HCT116 (cell line): ENCODE measurements around the gene BEND3.

Experiments
- CTCF ChIP-seq, 3 experiments: fragments of 200-600 bp in 1 of 3; sonication (generic) in 1 of 3; IDR thresholded peaks in 2 of 3; conservative IDR thresholded peaks in 1 of 3; 2 replicates each; pipeline ENCODE4 v1.5.1; 2012 to 2017; ENCODE audit warnings: low read depth in 2 of 3, low read length in 2 of 3, antibody characterized with exemption in 1 of 3, borderline replicate concordance in 1 of 3, control low read depth in 1 of 3, mild to moderate bottlenecking in 1 of 3, mixed read lengths in 1 of 3, mixed run types in 1 of 3, moderate library complexity in 1 of 3; ENCODE audit not compliant: insufficient read depth in 1 of 3
- EGR1 ChIP-seq: IDR thresholded peaks from 2 replicates; pipeline ENCODE4 v1.6.1; 2012; ENCODE audit warnings: low read depth
- EZH2 ChIP-seq: fragments of 200-600 bp; sonication (generic); IDR thresholded peaks from 2 replicates; pipeline ENCODE4 v1.6.1; 2017; ENCODE audit warnings: antibody characterized with exemption, mixed run types
- EZH2phosphoT487 ChIP-seq: fragments of 200-600 bp; IDR thresholded peaks from 2 replicates; pipeline ENCODE4 v1.6.1; 2018; ENCODE audit warnings: antibody characterized with exemption, borderline replicate concordance
- MAX ChIP-seq: IDR thresholded peaks from 2 replicates; pipeline ENCODE4 v1.6.1; 2012
- POLR2A ChIP-seq: IDR thresholded peaks from 2 replicates; pipeline ENCODE4 v1.7.0; 2011; ENCODE audit warnings: borderline replicate concordance; ENCODE audit not compliant: insufficient read depth, insufficient read length; ENCODE audit errors: extremely low read depth
- POLR2AphosphoS5 ChIP-seq: IDR thresholded peaks from 2 replicates; pipeline ENCODE4 v1.6.1; 2011; ENCODE audit warnings: mild to moderate bottlenecking, low read depth, low read length, moderate library complexity
- SRF ChIP-seq: IDR thresholded peaks from 2 replicates; pipeline ENCODE4 v1.6.1; 2012; ENCODE audit warnings: low read depth
- YY1 ChIP-seq: IDR thresholded peaks from 2 replicates; pipeline ENCODE4 v1.6.1; 2011; ENCODE audit warnings: low read length, low read depth, moderate library complexity, mild to moderate bottlenecking; ENCODE audit not compliant: insufficient replicate concordance; ENCODE audit errors: extremely low read depth

- TF ChIP-seq POLR2A (no peak), EZH2 (no peak), CTCF (IDR thresholded peaks at IDR 0.05 in 2 of 3, conservative IDR thresholded peaks at IDR 0.05 in 1 of 3; ENCODE audit: borderline replicate concordance in 1 of 3, insufficient read depth in 1 of 3, low read depth in 2 of 3, low read length in 2 of 3) (no peak), EGR1 (no peak), POLR2AphosphoS5 (no peak), SRF (no peak), YY1 (no peak), MAX (no peak), EZH2phosphoT487 (no peak)
These were observed 96.3 kb downstream of the BEND3 start for GRCh38 chr6:107019047-107019446.
